ENCODE measurements around the gene ASPSCR1.

GRCh38 chr17:81980707-81981343 lies 3.4 kb downstream of the ASPSCR1 start:
- TF ChIP-seq SP1 (CRISPR knock-in tag; IDR thresholded peaks at IDR 0.05) (no peak), CHCHD3 (CRISPR knock-in tag; IDR thresholded peaks at IDR 0.05) (no peak), HMG20A (CRISPR knock-in tag; conservative IDR thresholded peaks at IDR 0.05) (no peak), NFRKB (IDR thresholded peaks at IDR 0.05; ENCODE audit: low read depth) (no peak), SMAD1 (IDR thresholded peaks at IDR 0.05; ENCODE audit: low read depth, low read length, partially characterized antibody) (no peak), EGR1 (conservative IDR thresholded peaks at IDR 0.05) (no peak), TBL1XR1 (IDR thresholded peaks at IDR 0.05; ENCODE audit: low read length in 2 of 2) (no peak), CTCF (IDR thresholded peaks at IDR 0.05 in 2 of 3, conservative IDR thresholded peaks at IDR 0.05 in 1 of 3; ENCODE audit: insufficient read depth in 2 of 3, low read depth in 1 of 3, low read length in 3 of 3) (no peak), BHLHE40 (IDR thresholded peaks at IDR 0.05; ENCODE audit: low read length) (no peak), WHSC1 (IDR thresholded peaks at IDR 0.05; ENCODE audit: low read length) (no peak), NR3C1 (CRISPR knock-in tag; IDR thresholded peaks at IDR 0.05) (no peak), SIX5 (IDR thresholded peaks at IDR 0.05; ENCODE audit: borderline replicate concordance in 1 of 2, insufficient read depth in 1 of 2, low read depth in 1 of 2, low read length in 2 of 2) (no peak), POLR2A (conservative IDR thresholded peaks at IDR 0.05) (no peak)

All from K562 (cell line).